Measurements from ENCODE around the gene DYSF.

GRCh38 chr2:71609441-71609840 is 156.1 kb downstream of the DYSF start:
- TF ChIP-seq CTCF (IDR thresholded peaks at IDR 0.05) (no peak), POLR2A (IDR thresholded peaks at IDR 0.05) (no peak)
